ENCODE data around the gene SNX9.
A peak's percentile ranks its signal among the peaks of the same experiment; 100 is the strongest.
"Not testable (repeated sequence)": the region's sequence is repeated elsewhere in the genome, so short reads cannot be mapped to it uniquely, and the experiment has no call there.

SNX9 gene

DNA sequence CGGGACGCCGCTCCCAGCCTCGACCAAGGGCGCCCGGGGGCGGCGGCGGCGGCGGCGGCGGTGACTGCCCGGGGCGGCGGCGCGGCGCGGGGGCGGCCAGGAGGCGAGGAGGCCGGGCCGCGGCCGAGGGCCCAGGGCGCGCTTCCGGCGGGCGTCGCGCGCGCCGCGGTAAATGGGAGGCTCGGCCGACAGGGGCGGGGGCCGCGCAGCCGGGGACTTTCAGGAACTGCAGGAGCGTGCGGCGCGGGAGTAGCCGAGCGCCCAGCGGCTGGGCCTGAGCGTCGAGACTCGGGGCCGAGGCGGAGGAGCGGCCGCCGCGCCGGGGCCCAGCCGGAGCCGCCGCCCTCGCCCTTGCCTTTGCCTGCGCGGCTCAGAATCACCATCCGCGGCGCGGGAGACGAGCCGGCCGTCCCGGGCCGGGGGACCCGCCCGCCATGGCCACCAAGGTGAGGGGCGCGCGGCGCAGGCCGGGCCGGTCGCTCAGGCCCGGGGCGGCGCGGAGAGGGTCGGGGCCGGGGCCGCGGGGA, at the start of gene SNX9:
Gene SNX9, plus strand, starts transcription at position 246 of the 527 bp plus-strand sequence. Its CDS starts 189 bp downstream, at position 435.
- DNase-seq: peak; percentile 15 to 48

- DNase-seq: no peak
Observed at GRCh38 chr6:157773248-157773773, 49.7 kb upstream of the SNX9 start.

- peak in 1 of 2 experiments; percentile 19 for DNase-seq
Observed at GRCh38 chr6:157774153-157775135, 48.6 kb upstream of the SNX9 start.

GRCh38 chr6:157775376-157775775, 47.7 kb upstream of the SNX9 start:
- DNase-seq: no peak

- DNase-seq: no peak
Observed at GRCh38 chr6:157777344-157777743, 45.7 kb upstream of the SNX9 start.

- no peak for DNase-seq
Observed at GRCh38 chr6:157778719-157779118, 44.3 kb upstream of the SNX9 start.

DNA sequence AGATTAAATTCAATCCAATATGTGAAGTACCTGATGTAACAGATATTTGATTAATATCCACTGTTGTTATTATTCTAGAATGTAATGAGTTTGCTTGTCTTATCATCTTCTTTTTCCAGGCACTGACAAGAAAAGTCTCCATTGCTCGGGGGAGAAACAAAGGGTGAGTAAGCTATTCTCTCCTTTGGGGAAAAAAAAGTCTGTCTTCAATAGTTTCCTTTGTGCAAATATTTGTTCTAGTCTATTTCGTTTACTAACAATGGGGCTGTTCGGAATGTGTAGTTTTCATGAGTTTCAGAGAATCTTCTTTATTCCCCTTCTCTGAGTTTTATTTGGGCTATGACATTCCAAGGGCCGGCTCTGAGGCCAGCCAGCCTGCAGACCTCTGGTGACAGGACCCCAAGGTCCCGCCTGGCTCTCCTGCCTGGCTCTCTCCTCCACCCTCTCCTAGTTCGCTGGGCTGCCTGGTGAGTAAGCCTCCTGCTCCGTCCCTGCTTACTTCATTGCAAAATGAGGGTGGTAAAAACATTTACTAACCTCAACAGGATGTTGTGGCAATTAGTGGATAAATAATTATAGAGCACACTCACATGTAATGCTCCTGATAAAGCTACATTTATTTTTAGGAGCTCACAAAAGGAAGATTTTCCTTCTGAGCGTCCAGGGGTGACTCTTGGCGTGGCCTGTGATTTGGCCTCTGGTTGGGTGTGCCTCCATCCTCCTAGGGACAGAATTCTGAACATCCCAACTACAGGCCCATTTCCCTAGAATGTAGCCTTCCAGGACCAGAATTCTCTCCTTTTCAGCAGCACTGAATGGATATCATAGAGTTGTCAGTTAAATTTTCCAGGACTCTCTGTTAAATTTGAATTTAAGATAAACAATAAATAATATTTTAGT, 43.1 kb upstream of the SNX9 start:
- no peak for DNase-seq

GRCh38 chr6:157785636-157786035, 37.4 kb upstream of the SNX9 start:
- no peak for DNase-seq

GRCh38 chr6:157786221-157786620, 36.8 kb upstream of the SNX9 start:
- no peak for DNase-seq

DNA sequence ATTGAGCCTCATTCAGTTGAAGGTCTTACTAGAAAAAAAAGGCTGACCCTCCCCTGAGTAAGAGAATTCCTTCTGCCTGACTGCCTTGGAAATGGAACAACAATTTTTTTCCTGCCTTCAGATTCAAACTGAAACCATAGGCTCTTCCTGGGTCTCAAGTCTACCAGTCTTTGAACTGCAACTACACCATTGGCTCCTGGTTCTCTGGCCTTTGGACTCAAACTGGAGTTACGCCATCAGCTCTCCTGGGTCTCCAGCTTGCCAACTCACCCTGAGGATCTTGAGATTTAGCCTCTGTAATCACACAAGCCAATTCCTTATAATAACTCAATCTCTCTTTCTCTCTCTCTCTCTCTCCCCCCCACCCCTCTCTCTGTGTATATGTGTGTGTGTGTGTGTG, 36.0 kb upstream of the SNX9 start:
- no peak for DNase-seq

GRCh38 chr6:157788180-157788579, 34.9 kb upstream of the SNX9 start:
- no peak for DNase-seq

- no peak for DNase-seq
Observed at GRCh38 chr6:157789297-157789696, 33.7 kb upstream of the SNX9 start.

DNA sequence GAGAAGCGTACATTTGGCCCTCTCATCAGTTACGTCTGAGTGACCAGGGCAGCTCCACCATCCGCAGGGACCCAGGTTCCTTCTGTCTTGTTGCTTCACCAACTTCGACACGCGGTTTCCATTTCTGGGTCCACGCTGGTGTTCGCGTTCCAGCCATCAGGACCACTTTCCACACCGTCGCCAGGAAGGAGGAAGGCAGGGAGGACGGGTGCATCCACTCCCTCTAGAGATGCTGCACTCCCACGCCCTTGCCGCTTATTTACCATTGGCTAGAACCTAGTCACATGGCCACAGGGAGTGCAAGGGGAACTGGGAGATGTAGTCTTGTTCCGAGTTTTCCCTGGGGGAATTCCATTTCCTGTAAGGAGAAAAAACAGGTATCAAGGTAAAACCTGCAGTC, 33.2 kb upstream of the SNX9 start:
- DNase-seq: peak in 1 of 2 experiments; percentile 6

GRCh38 chr6:157790548-157791160, 32.4 kb upstream of the SNX9 start:
- DNase-seq: no peak

- no peak for DNase-seq
Observed at GRCh38 chr6:157791450-157791849, 31.6 kb upstream of the SNX9 start.

DNA sequence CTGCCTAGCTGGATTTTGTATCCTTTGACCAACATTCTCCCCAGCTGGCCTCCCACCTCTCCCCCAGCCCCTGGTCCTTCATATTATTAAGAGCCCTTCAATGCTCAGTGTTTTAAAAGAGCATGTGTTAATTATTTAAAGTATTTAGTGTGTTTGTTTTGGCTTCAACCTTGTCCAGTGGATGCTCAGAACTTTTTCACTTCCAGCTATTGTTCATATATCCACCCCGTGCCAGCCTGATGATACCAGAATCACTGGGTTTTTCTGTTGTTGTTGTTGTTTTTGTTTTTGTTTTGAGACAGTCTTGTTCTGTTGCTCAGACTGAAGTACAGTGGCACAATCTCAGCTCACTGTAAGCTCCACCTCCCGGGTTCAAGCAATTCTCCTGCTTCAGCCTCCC, 30.4 kb upstream of the SNX9 start:
- DNase-seq: no peak

DNA sequence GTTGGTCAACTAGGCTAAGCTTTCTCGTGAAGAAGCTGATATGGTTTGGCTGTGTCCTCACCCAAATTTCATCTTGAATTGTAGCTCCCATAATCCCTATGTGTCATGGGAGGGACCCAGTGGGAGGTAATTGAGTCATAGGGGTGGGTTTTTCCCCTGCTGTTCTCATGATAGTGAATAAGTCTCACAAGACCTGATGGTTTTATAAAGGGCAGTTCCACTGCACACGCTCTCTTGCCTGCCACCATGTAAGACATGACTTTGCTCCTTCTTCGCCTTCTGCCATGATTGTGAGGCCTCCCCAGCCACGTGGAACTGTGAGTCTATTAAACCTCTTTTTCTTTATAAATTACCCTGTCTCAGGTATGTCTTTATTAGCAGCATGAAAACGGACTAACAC, 29.0 kb upstream of the SNX9 start:
- not testable (repeated sequence) for DNase-seq

- DNase-seq: no peak
Observed at GRCh38 chr6:157795841-157796240, 27.2 kb upstream of the SNX9 start.

- DNase-seq: no peak
Observed at GRCh38 chr6:157798851-157799250, 24.2 kb upstream of the SNX9 start.

GRCh38 chr6:157799561-157799960, 23.5 kb upstream of the SNX9 start:
- DNase-seq: not testable (repeated sequence)

GRCh38 chr6:157800420-157801237, 22.4 kb upstream of the SNX9 start:
- no peak for DNase-seq

Data from NCI-H1930 (cell line).